Mucosa of rectum (tissue), 2 donors: ENCODE results near the gene SFTPA1.
"Not testable (repeated sequence)": the region's sequence is repeated elsewhere in the genome, so short reads cannot be mapped to it uniquely, and the experiment has no call there.

Experiments used
- H3K27ac ChIP-seq, 2 donors: one replicate each; pipeline ENCODE4 v1.7.0; 2013; ENCODE audit warnings: inconsistent platforms in 2 of 2, low read depth in 2 of 2, low read length in 2 of 2
- H3K27me3 ChIP-seq, 2 donors: one replicate each; pipeline ENCODE4 v1.7.0; 2013; ENCODE audit warnings: low read length in 2 of 2; ENCODE audit not compliant: control insufficient read depth in 2 of 2, insufficient read depth in 2 of 2
- H3K36me3 ChIP-seq, 2 donors: one replicate each; pipeline ENCODE4 v1.7.0; 2013; ENCODE audit warnings: low read length in 2 of 2; ENCODE audit not compliant: control insufficient read depth in 2 of 2, insufficient read depth in 2 of 2
- H3K4me1 ChIP-seq, 2 donors: one replicate each; pipeline ENCODE4 v1.7.0; 2013; ENCODE audit warnings: low read length in 2 of 2, mild to moderate bottlenecking in 1 of 2; ENCODE audit not compliant: control insufficient read depth in 2 of 2, insufficient read depth in 2 of 2
- H3K4me3 ChIP-seq, 2 donors: one replicate each; pipeline ENCODE4 v1.7.0; 2013; ENCODE audit warnings: low read length in 2 of 2
- H3K9ac ChIP-seq, 2 donors: one replicate each; pipeline ENCODE4 v1.7.0; 2013; ENCODE audit warnings: low read length in 2 of 2, low read depth in 1 of 2, mild to moderate bottlenecking in 1 of 2
- H3K9me3 ChIP-seq, 2 donors: one replicate each; pipeline ENCODE4 v1.7.0; 2013; ENCODE audit warnings: low read length in 2 of 2; ENCODE audit not compliant: control insufficient read depth in 2 of 2
- donor health status: healthy.
- donor health status: Normal muscosa, but diverticular disease.

SFTPA1 gene

GRCh38 chr10:79636654-79637199, 26.0 kb downstream of the SFTPA1 start:
- H3K9me3 ChIP-seq, H3K4me3 ChIP-seq, H3K9ac ChIP-seq, H3K27me3 ChIP-seq, H3K27ac ChIP-seq, H3K4me1 ChIP-seq, H3K36me3 ChIP-seq: not testable (repeated sequence)

- H3K27ac ChIP-seq: no peak overlapping the region
- no peak overlapping the region for H3K4me3 ChIP-seq
- no peaks in the 10 kb centered on the region for H3K4me1 ChIP-seq
- no peaks in the 10 kb centered on the region for H3K36me3 ChIP-seq
- no peaks in the 10 kb centered on the region for H3K9me3 ChIP-seq
- H3K27me3 ChIP-seq: no peaks in the 10 kb centered on the region
- H3K9ac ChIP-seq: no peak overlapping the region
Measured at GRCh38 chr10:79638318-79638717, 27.6 kb downstream of the SFTPA1 start.

DNA sequence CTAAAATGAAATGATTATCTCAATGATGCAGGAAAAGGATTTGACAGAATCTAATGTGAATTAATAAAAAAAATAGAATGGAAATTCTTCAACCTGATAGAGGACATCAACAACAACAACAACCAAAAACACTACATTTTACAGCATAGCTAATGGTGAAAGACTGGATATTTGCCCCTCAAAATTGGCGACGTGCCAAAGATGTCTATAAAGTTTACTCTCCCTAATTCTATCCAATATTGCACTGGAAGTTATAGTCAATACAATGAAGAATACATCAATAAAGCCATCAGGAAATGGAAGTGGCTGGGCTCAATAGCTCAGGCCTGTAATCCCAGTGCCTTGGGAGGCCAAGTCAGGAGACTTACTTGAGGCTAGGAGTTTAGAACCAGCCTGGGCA, 42.0 kb downstream of the SFTPA1 start:
- H3K4me3 ChIP-seq, H3K9me3 ChIP-seq, H3K36me3 ChIP-seq, H3K4me1 ChIP-seq, H3K9ac ChIP-seq, H3K27me3 ChIP-seq, H3K27ac ChIP-seq: not testable (repeated sequence)

DNA sequence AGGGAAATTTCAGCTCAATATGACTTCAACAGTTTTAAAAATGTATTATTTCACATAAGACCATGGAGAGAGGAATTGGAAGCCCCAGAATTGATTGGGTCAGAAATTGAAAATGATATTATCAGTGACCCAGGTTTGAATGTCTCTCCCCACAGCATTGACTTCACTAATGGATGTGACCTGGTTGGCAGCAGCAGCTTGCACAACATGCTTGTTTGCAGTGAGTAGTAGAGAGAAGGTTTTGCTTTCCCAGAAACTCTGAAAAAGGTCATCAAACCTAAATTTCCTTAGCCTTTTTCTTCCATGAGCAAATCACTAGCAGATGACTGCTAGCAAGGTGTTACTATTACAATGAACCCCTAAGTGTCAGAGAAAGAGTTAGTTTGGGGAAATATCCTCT, 52.5 kb downstream of the SFTPA1 start:
- not testable (repeated sequence) for H3K27ac ChIP-seq, H3K36me3 ChIP-seq

DNA sequence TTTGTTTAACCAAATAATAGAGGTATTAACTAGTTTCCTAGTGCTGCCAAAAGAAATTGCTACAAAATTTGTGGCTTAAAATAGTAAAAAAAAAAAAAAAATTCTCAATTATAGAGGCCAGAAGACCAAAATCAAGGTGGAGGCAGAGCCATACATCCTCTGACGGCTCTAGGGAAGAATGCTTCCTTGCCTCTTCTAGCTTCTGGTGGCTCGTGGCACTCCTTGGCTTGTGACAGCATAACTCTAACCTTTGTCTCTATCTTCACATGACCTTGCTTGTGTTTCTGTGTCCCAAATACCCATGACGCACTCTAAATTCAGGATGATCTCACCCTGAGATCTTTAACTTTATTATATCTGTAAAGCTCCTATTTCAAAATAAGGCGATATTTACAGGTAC, 53.9 kb downstream of the SFTPA1 start:
- not testable (repeated sequence) for H3K9me3 ChIP-seq, H3K9ac ChIP-seq, H3K36me3 ChIP-seq, H3K4me3 ChIP-seq, H3K4me1 ChIP-seq, H3K27me3 ChIP-seq, H3K27ac ChIP-seq

More for the DNA sequence above, 52.5 kb downstream of the SFTPA1 start:
- not testable (repeated sequence) for H3K9ac ChIP-seq, H3K27me3 ChIP-seq, H3K4me3 ChIP-seq, H3K4me1 ChIP-seq, H3K9me3 ChIP-seq
